RKO (cell line): ENCODE results near the gene GJB6.
A peak's percentile ranks its signal among the peaks of the same experiment; 100 is the strongest.

Source experiments
- DNase-seq: peaks from one replicate; pipeline ENCODE4 v3.0.0-alpha.2; 2016; ENCODE audit warnings: low spot score

Gene GJB6

GRCh38 chr13:20185366-20186056 is 46.6 kb downstream of the GJB6 start:
- DNase-seq = no peak

DNA sequence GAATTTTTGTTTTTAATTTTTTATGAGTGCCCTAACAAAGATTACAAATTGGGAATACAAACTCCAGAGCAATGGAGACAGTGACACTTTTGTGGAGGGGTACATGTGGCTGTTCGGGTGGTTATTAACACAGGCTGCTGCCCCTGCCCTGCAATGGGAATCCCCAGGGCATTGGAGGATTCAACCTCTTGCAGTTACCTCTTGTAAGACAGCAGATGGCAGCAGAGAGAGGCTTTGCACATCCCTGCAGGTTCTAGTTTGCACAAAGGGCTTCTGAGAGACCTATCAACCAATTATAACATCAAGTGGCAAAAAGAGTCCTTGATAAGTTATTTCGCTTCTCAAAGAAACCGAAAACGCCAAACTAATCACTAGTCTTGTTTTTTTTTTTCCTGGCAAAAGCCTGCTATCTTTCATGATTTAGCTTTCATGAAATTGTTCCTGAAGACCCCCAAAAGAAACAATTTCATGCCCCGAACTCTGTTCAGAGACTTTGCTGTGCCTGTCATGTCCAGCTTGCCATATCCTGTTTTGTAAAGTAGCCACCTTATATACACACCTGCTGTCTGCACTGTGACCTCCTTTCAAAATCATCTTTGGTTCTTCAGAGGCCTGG is 49.8 kb downstream of the GJB6 start:
- DNase-seq = peak; percentile 80

GRCh38 chr13:20181188-20181587 is 50.9 kb downstream of the GJB6 start:
- DNase-seq = no peak

GRCh38 chr13:20178156-20178555 is 54.0 kb downstream of the GJB6 start:
- no peak for DNase-seq

DNA sequence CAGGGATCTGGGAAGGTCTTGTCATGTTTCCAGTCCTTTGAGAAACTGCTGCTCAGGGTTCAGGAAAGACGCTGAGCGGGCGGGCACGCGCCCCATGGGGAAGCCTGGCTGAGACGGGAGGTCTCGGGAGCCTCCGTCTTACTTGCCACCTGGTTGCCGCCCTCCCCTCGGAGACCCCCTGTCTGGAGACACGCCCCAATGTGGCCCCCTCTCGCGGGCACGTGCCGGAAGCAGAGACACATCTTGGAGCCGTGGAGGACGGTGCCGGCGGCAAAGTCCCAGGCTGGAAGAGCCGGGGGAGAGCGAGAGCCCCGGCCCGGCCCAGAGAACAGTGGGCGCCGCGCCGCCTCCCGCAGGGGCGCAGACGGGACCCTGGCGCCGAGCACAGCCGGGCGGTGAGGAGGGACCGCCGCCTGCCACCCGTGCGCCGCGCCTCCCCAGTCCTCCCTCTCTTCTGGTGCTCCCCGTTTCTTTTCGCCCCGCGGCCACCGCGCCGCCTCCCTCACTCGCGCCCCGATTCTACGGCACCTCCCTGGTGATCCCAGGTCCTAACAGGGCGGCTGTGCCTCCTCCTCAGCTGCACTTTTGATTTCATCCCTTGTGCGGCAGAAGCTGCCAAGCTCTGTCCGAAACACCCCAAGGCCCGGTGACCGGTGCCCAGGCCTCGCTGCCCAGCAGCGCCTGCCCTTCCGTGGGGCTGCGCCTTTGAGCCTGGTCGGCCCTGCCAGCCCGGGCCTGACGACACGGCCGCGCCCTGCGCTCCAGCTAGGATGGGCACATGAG is 54.9 kb downstream of the GJB6 start:
- DNase-seq = no peak

GRCh38 chr13:20175907-20176652 is 56.0 kb downstream of the GJB6 start:
- DNase-seq = no peak

DNA sequence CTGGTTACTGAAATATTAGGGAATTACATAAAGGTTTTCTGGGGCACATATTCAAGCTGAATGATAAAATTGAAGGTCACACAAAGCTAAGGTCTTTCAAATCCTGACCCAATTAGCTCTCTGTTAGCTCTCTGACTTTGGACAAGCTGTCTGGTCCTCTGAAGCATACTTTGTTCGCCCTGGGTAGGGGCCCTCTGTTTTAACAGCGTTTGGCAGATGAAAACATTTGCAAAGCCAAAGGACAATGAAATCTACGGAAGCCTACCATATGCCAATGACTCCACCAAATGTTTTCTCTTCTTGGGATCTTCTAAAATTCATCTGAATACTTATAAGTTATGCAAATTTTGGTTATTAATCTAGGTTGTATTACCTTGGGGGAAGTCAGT is 56.7 kb downstream of the GJB6 start:
- no peak for DNase-seq

- DNase-seq = peak; percentile 96
These were observed 57.3 kb downstream of the GJB6 start for GRCh38 chr13:20174656-20175405.

GRCh38 chr13:20173116-20173746 is 58.9 kb downstream of the GJB6 start:
- no peak for DNase-seq
